ENCODE results near the gene USP49.

The USP49 gene

GRCh38 chr6:41748542-41748941, 146.6 kb downstream of the USP49 start:
- DNase-seq: no peak

DNA sequence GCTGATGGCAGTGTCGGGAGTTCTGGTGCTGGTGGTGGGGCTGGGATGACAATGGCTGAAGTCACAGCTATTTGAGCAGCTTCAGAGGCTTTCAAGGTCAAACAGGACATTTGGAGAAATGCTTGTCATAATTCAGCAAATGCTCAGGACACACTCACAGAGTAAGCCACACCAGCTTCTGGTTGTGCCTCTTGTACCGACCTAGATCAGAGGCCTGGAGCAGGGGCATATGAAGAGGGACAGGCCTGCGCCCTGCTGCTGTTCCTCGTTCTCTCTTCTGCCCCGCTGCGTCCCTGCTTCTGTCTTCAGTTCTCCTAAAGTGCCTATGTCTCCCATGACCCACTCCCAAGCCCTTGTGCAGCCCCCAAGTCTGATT, 147.1 kb downstream of the USP49 start:
- no peak for DNase-seq

DNA sequence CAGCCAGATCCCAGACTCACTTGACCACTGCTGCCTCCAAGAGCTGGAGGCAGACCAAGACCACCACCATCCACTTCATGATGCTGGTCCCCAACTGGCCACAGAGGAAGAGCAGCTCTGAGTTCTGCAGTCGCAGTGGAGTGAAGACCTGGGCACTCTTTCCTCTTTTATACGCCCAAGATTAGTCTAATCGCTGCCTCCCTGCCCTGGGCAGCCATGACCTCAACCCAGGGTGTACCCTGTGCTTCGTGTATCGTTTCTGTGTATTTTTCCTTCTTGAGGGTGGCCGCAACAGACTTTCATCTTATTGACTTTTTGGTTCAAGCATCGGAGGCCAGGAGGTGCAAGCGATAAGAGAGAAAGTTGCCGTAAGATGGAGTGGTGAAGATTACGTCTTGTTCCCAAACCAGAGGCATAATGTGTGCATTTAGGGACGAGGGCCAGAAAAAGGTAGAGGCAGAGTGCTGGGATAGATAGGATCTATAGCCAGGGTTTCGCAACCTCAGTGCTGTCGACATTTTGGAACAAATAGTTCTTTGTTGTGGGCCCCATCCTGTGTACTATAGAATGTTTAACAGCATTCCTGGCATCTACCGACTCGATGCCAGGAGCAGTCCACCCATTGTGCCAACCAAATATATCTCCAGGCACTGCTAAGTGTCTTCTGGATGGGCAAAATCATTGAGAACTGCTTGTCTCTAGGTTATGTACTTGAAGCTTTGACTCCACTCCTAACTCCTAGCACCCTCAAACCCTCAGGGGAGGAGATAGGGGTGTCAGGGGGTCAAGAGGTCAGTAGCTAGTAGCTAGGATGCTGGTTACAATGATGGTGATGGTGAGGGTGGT, 147.7 kb downstream of the USP49 start, which contains the start of gene PGC:
Gene PGC, minus strand, starts transcription at position 142 of the 846 bp plus-strand sequence. Its CDS starts 63 bp downstream, at position 79.
- DNase-seq: no peak

DNA sequence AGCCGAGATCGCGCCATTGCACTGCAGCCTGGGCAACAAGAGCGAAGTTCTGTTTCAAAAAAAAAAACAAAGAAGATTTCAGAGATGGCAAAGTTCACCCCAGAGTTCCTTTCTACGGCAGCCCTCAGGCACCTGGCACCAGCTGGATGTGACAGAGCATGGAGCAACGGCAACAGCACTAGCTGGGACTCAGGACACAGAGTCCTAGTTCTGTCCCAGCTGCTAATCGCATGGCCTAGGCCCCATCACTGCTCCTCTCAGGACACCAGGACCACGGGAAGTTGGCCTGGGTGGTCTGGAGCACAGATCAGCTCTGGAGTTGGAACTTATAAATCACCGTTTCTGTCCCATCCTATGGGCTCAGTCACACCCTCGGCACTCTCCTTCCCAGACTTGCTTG, 149.1 kb downstream of the USP49 start:
- DNase-seq: no peak

DNA sequence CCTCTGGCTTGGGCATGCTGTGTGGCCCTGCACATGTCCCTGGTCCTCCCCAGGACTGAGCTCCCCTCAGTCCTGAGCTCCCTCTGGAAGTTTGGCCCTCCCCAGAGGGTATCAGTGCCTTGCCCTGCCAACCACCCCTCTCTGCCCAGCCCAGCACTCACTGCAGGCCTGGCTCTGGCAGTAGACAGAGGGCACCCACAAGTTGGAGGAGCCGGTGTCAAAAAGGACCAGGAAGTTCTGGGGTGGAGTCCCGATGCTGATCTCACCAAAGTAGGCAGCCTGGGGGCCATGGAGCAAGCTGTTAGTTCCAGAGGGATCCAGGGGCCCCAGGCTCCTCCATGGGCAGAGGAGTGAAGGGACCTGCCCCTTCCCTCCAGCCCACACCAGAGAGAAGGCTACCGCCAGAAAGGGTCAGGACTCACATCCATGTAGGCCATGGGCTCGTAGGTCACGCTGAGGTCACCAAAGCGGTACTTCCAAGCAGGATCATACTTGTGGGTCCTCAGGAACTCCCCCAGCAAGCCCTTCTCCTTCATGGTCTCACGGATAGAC, 150.9 kb downstream of the USP49 start:
- no peak for DNase-seq

DNA sequence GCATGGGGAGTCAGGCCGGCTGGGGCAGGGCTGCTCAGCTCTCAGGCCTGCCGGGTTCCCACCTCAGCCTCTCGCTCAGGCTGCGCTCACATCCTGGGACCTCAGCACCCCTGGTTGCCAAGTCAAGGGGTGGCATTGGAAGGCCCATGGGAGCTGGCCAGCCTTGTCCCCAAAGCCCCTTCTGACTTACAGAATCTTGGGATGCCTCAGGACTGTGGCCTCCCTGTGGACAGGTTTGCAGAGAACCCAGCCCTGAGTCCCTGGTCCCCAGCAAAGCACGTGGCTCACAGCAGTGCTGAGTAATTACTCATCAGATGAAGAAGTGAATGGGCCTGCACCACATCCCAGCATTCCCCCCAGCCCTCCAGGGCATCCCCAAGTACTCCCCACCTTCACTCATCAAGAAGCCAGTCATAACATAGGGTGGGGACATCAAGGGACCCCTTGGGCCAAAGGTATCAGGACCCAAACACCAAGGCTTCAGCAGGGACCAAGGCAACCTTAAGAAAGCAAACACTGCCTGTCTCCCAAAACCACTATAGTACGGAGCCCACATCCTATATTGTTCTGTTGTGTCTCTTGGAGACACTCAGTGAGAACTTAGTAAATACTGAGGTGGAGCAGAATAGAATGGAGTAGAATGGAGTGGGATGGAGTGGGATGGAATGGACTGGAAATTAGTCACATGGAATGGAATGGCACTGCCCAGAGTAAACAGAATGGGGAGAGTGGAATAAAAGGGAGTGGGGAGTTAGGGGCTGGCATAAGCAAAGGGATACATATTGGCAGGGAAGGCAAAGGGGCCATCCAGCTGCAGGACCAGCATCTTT, 151.6 kb downstream of the USP49 start:
- no peak for DNase-seq

DNA sequence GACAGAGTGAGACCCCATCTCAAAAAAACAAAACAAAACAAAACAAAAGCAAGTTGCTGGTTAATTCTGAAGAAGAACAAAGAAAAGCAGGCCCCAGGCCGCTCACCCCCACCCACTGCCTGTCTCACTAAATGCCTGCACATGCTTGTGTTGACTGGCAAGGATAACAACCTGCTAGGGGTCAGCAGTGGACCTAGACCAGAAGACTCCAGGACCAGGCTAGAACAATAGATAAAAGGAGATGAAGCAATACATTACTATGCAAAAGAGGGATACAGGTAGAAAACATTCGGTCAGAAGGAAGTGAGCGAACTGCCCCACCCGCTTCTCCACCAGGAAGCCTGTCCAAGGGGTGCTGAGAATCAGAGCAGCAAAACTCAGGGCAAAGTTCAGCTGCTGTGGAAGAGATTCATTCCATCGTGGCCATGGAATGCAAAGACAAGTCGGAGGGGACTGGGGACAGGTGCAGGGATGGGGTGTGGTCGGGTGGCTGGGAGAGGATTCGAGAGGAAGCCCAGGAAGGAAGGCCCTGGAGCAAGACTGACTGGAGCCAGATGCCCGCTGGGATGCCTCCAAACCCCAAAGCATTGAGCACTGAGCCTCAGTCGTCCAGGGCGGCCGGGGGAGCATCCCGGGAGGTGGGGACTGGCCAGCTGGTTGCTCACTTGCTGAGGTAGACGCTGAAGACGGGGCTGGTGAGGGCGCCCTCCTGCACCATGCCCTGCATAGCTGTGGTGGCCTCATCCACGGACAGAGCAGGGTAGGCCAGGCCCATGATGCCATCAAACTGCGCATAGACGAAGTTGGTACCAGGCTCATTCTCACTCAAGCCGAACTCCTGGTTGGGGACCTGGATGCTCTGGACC, 153.3 kb downstream of the USP49 start:
- no peak for DNase-seq

DNA sequence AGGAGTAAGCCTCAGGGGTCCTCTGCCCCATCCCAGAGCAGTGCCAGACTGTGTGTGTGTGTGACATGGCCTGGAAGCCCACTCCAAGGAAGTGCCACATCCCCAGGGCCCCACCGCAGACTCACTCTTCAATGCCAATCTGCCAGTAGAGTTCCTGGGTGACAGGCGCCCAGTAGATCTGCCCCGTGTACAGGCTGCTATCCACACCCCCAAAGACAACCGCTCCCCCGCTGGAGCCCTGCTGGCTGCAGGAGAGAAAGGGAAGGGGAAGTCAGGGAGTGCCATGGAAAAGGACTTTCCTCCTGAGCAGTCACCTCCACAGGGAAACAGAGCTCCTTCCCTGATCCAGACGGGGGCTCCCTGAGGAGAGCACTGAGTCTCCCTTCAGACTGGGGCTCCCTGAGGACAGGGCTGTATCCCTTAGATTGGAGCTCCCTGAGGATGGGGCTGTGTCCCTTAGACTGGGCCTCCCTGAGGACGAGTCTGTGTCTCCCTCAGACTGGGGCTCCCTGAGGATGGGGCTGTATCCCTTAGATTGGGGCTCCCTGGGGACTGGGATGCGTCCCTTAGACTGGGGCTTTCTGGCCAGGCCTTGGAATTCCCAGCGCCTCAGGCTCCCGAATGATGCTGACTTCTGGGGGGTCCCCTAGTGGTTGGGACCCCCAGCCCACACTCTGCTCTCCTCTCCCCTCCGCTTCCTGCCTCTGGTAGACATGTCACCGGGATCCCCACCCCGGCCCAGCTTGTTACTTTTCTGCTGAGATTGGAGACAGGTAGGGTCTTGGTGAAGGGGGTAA, 154.6 kb downstream of the USP49 start:
- no peak for DNase-seq
